Transverse colon (tissue), 4 donors: ENCODE data around the gene PGAP6. TPM values are rescaled to one million over a fixed set of nuclear protein-coding genes. Genes with fewer than 3 reads are reported as not detected.

ENCODE experiments used
- DNase-seq: peaks from one replicate; pipeline ENCODE4 v3.0.0-alpha.2; 2019
- H3K27ac ChIP-seq, 4 donors: fragments of 200-600 bp; sonication (generic); 2 replicates each; pipeline ENCODE4 v1.5.1; 2016 to 2018; ENCODE audit warnings: inconsistent platforms in 4 of 4
- H3K27me3 ChIP-seq: fragments of 200-600 bp; sonication (generic); 2 replicates; pipeline ENCODE4 v1.5.1; 2017; ENCODE audit warnings: inconsistent platforms
- H3K36me3 ChIP-seq, 4 donors: fragments of 200-600 bp; sonication (generic); 2 replicates each; pipeline ENCODE4 v1.5.1; 2017 to 2019; ENCODE audit warnings: inconsistent platforms in 4 of 4
- H3K4me1 ChIP-seq, 4 donors: fragments of 200-600 bp; sonication (generic); 2 replicates each; pipeline ENCODE4 v1.5.1; 2017 to 2020; ENCODE audit warnings: inconsistent platforms in 4 of 4
- H3K4me3 ChIP-seq, 4 donors: fragments of 200-600 bp; sonication (generic); 1 replicate in 1 of 4; 2 replicates in 3 of 4; pipeline versions ENCODE4 v1.5.1 to v1.6.1; 2017 to 2019; ENCODE audit warnings: inconsistent platforms in 4 of 4
- H3K9me3 ChIP-seq, 2 donors: fragments of 200-600 bp; sonication (generic); 2 replicates each; pipeline ENCODE4 v1.5.1; 2017 to 2019; ENCODE audit warnings: inconsistent platforms in 2 of 2
- EP300 ChIP-seq: sonication (generic); formaldehyde crosslinking; IDR thresholded peaks from one replicate; pipeline ENCODE4 v1.6.1; 2017; ENCODE audit warnings: antibody characterized with exemption, low read depth
- POLR2A ChIP-seq: fragments of 450-650 bp; IDR thresholded peaks from one replicate; pipeline ENCODE4 v1.6.1; 2016; ENCODE audit warnings: antibody characterized with exemption, mild to moderate bottlenecking, moderate library complexity
- POLR2AphosphoS5 ChIP-seq, 3 donors: sonication (generic); formaldehyde crosslinking; IDR thresholded peaks; one replicate each; pipeline ENCODE4 v1.6.1; 2016; ENCODE audit warnings: antibody characterized with exemption in 3 of 3
- WGBS, 2 donors: methylation state at CpG; one replicate each; pipeline ENCODE4 v1.1.5; 2018; ENCODE audit warnings: low coverage in 1 of 2; 5-methylcytosine and 5-hydroxymethylcytosine counted together
- in situ Hi-C, 4 donors: fragments of 200-750 bp; cut with MboI; loops; one replicate each; pipeline versions ENCODE4 v1.15.0 to v1.15.1; 2017; ENCODE audit warnings: low sequenced_read_pairs in 3 of 4, low pct_ligation_motif_present in 1 of 4, low pct_unique_long_range_greater_than_20kb in 1 of 4
- intact Hi-C: fragments of 100-400 bp; cut with DNase I; formaldehyde crosslinking; loops from one replicate; pipeline ENCODE4 v1.15.1; 2023; ENCODE audit warnings: low total_unique reads
- total RNA-seq, 4 donors: library from RNA; depleted of rRNA; stranded (reverse); fragments of >200 nt; gene quantifications; one replicate each; pipeline ENCODE4 v1.1.0, GENCODE V29; 2016
- TF ChIP-seq, protein P1 (sequence below), 5 experiments: fragments of 200-600 bp in 3 of 5; fragments of 450-650 bp in 2 of 5; sonication (generic) in 3 of 5; IDR thresholded peaks; 1 replicate in 2 of 5; 2 replicates in 3 of 5; pipeline ENCODE4 v1.5.1; 2016 to 2017; ENCODE audit warnings: antibody characterized with exemption in 5 of 5, inconsistent platforms in 3 of 5, mild to moderate bottlenecking in 2 of 5, moderate library complexity in 1 of 5

PGAP6 gene
- total RNA-seq, 4 donors from 2014 or later, result 105 to 300 (median 179) TPM

DNA sequence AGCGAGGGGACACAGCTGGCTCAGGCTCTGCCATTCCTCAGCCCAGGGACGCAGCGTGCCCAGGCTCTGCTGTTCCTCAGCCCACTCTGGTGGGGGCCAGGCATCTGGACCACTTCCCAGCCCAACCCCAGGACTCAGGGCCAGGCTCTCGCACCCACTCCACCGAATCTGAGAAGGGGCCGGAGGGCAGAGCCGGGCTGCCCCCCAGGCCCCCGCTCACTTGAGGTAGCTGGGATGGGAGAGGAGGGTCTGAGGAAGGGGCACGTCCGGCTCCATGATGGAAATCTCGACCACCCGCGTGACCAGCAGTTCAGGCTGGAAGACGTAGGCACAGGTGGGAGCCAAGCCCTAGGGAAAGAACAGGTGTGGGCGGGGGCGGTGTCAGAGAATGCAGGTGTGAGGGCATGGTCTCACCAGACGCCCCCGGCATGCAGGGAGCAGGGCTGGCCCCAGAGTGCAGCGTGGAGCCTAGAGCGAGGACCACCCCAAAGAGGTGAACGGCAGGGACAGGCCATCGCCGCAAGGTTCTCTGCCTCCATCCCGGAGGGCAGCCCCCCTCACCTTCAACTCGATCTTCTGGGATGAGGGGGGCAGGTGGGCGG, 4.9 kb downstream of the PGAP6 start:
- peaks cover 0 to 9% (median 4%) of the 10 kb centered on the region in 4 donors for H3K36me3 ChIP-seq
- H3K27ac ChIP-seq, result no peak overlapping the region
- no peaks in the 10 kb centered on the region for H3K27me3 ChIP-seq
- DNase-seq, result no peak
- no peak for TF ChIP-seq POLR2A
- TF ChIP-seq, protein P1, sequence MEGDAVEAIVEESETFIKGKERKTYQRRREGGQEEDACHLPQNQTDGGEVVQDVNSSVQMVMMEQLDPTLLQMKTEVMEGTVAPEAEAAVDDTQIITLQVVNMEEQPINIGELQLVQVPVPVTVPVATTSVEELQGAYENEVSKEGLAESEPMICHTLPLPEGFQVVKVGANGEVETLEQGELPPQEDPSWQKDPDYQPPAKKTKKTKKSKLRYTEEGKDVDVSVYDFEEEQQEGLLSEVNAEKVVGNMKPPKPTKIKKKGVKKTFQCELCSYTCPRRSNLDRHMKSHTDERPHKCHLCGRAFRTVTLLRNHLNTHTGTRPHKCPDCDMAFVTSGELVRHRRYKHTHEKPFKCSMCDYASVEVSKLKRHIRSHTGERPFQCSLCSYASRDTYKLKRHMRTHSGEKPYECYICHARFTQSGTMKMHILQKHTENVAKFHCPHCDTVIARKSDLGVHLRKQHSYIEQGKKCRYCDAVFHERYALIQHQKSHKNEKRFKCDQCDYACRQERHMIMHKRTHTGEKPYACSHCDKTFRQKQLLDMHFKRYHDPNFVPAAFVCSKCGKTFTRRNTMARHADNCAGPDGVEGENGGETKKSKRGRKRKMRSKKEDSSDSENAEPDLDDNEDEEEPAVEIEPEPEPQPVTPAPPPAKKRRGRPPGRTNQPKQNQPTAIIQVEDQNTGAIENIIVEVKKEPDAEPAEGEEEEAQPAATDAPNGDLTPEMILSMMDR (IDR thresholded peaks at IDR 0.05), result no peak
- WGBS, 2 donors, result 90% methylated on average over 25 of the region's 26 CpGs; no CpG with 5 or more reads in 1 of the 2 donors
- intact Hi-C loops (no loop called here), in situ Hi-C loops (no loop called here)
- no peak overlapping the region for H3K4me3 ChIP-seq
- H3K9me3 ChIP-seq, result no peaks in the 10 kb centered on the region
- H3K4me1 ChIP-seq, result peaks cover 12 to 26% (median 23%) of the 10 kb centered on the region in 4 donors

DNA sequence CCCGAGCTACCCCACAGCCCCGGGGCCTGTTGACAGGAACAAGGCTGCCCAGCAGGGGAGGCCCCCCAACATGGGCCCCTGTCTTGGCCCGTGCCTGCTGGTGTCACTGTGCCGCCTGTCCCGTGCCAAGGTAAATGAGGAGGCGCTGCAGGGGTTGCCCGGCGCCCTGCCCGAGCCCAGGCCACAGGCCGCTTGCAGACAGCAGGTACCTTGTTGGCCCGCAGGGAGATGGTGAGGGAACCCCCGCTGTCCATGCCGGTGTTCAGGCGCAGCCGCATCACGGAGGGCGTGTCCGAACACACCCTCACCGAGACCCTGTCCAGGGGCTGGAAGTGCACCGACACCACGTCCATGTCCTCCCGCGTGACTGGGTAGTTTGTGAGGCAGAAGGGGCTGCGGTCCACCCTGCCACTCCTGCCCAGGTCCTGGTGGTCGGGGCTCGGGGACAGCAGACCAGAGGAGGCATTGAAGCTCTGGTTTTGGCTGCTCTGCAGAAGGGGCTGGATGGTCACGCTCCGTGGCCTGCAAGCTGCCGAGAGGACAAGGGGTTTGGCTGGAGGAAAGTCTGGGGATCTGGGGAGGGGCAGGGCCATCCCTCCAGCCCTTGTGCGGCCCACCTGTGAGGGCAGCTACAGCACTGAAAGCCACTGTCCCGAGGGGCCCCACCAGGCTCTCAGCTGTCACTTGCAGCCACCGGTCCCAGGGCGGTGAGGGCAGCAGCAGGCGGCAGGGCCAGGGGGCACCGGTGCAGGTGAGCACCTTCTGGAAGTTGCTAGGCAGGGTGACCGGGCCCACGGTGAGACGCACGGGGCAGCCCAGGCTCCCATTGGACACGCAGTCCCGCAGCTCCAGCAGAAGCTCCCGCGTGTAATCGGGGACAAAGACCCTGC, 5.6 kb downstream of the PGAP6 start:
- Histone ChIP-seq H3K27ac (no peak overlapping the region), H3K36me3 (peaks cover 0 to 9% (median 4%) of the 10 kb centered on the region in 4 donors), H3K9me3 (no peaks in the 10 kb centered on the region), H3K27me3 (no peaks in the 10 kb centered on the region), H3K4me1 (peaks cover 12 to 27% (median 24%) of the 10 kb centered on the region in 4 donors), H3K4me3 (no peak overlapping the region)
- DNase-seq, result no peak
- intact Hi-C loops, result no loop called here
- TF ChIP-seq POLR2A, result no peak
- no peak for TF ChIP-seq POLR2AphosphoS5 (IDR thresholded peaks at IDR 0.05)
- in situ Hi-C loops, result no loop called here
- 97% methylated on average over 25 of the region's 44 CpGs; no CpG with 5 or more reads in 1 of the 2 donors for WGBS, 2 donors

DNA sequence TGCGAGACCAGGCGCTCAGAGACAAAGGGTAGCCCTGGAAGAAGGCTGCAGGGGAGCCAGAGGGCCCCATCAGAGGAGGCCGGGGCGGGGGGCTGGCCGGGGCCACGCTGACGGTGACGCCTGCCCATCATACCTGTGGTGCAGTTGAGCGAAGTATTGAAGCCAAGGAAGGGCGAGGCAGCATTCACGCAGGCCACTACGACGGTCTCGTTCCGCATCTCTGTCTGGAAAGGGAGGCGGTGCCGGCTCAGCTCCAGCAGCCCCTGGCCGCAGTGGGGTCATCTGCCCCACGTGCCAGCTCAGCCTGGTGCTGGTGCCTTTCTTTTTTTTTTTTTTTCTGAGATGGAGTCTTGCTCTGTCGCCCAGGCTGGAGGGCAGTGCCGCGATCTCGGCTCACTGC, 6.6 kb downstream of the PGAP6 start:
- H3K36me3 ChIP-seq, result peaks cover 0 to 9% (median 4%) of the 10 kb centered on the region in 4 donors
- 96 to 100% methylated on average over 4 to 22 of the region's 23 CpGs for WGBS, 2 donors
- in situ Hi-C loops, result no loop called here

DNA sequence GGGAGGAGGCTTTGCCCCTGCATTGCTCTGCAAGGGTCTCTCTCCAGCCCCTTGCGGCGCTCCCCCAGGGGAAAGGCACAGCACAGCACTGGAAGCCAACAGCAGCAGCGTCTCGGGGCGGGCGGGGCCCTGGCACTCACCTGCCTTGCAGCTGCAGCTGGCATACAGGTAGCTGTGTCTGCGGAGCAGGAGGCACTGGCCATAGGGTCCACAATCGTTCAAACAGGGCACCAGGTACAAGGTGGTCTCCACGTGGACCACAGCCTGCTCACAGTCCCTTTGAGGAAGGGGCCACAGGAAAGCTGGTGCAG, 7.2 kb downstream of the PGAP6 start:
- Histone ChIP-seq H3K27me3 (no peaks in the 10 kb centered on the region), H3K4me1 (peaks cover 14 to 26% (median 21%) of the 10 kb centered on the region in 4 donors), H3K36me3 (peaks cover 0 to 9% (median 4%) of the 10 kb centered on the region in 4 donors), H3K27ac (no peak overlapping the region), H3K9me3 (no peaks in the 10 kb centered on the region), H3K4me3 (no peak overlapping the region)
- intact Hi-C loops (no loop called here), in situ Hi-C loops (no loop called here)
- TF ChIP-seq EP300 (no peak), POLR2A (no peak), POLR2AphosphoS5 (IDR thresholded peaks at IDR 0.05) (no peak)
- TF ChIP-seq, protein P1 (IDR thresholded peaks at IDR 0.05), result no peak
- 94% methylated on average over 9 of the region's 9 CpGs; no CpG with 5 or more reads in 1 of the 2 donors for WGBS, 2 donors
- DNase-seq, result no peak

More for the DNA sequence above, 6.6 kb downstream of the PGAP6 start:
- Histone ChIP-seq H3K4me1 (peaks cover 15 to 27% (median 22%) of the 10 kb centered on the region in 4 donors), H3K27me3 (no peaks in the 10 kb centered on the region), H3K4me3 (no peak overlapping the region), H3K9me3 (no peaks in the 10 kb centered on the region), H3K27ac (no peak overlapping the region)
- TF ChIP-seq, protein P1 (IDR thresholded peaks at IDR 0.05), result no peak
- TF ChIP-seq POLR2AphosphoS5 (IDR thresholded peaks at IDR 0.05) (no peak), EP300 (no peak), POLR2A (no peak)
- DNase-seq, result no peak
- intact Hi-C loops, result no loop called here
